ENCODE results near the gene PRM1. TPM values are rescaled to one million over a fixed set of nuclear protein-coding genes. Genes with fewer than 3 reads are reported as not detected.

The PRM1 gene
- total and polyA plus RNA-seq, 2 of the 13 experiments (the other 11 are each of a cell fraction or from before 2014, with no cell fraction given): not detected

DNA sequence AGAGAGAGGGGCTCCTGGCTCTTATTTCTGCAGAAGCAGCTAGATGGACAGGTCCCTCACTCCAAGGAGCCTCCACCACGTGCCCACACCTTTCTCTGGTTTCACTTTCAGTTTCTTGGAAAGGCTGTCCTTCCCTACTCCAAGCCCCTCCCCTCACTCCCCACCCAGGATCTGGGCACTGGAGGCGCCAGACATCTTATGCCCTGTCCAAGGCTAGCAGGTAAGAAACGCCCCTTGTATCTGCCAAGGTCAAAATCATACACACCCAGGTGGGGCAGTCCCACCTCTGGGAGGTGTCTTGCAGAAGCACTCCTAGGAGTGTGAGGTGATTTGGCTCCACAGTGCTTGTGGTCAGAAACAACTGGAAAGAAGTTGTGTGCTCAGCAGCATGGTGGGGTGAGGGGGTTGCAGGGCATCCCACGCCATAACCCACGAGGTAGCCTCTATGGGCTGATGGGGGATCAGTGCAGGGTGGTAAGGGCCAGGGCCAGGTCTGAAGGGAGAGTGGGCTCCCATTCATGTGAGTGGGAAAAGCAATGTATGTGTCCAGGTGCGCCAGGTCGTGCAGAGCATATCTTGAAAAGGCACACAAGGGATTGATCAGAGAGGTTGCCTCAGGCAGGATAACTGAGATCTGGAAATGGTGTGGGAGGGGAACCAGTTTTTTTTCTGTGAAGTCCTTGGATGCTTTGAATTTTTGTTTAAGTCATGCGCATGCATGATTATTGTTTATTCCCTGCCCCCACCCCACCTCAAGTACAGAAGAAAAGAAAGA is 31.8 kb upstream of the PRM1 start (continued):
- TF ChIP-seq ZNF609 (CRISPR knock-in tag; IDR thresholded peaks at IDR 0.05; ENCODE audit: borderline replicate concordance) (0 out of 2 replicates have a peak, but pooled peaks have one; percentile 33), ZNF749 (CRISPR knock-in tag; IDR thresholded peaks at IDR 0.05; ENCODE audit: borderline replicate concordance) (no peak), MLXIP (CRISPR knock-in tag; IDR thresholded peaks at IDR 0.05; ENCODE audit: borderline replicate concordance) (no peak), SAP130 (CRISPR knock-in tag; IDR thresholded peaks at IDR 0.05; ENCODE audit: low read depth) (no peak; the same call in none of the 2 replicates), DMAP1 (CRISPR knock-in tag; IDR thresholded peaks at IDR 0.05) (peak; percentile 59; the same call in 1 of the 2 replicates), AKAP8 (CRISPR knock-in tag; IDR thresholded peaks at IDR 0.05) (peak; percentile 55; the same call in 1 of the 2 replicates), BCL6 (CRISPR knock-in tag; IDR thresholded peaks at IDR 0.05) (no peak), ZNF558 (CRISPR knock-in tag; IDR thresholded peaks at IDR 0.05; ENCODE audit: borderline replicate concordance) (no peak), ZNF607 (CRISPR knock-in tag; IDR thresholded peaks at IDR 0.05; ENCODE audit: borderline replicate concordance) (0 out of 2 replicates have a peak, but pooled peaks have one; percentile 38), ZNF639 (CRISPR knock-in tag; conservative IDR thresholded peaks at IDR 0.05) (no peak), ZNF251 (CRISPR knock-in tag; IDR thresholded peaks at IDR 0.05) (no peak), ZNF576 (CRISPR knock-in tag; IDR thresholded peaks at IDR 0.05) (no peak), AHR (CRISPR knock-in tag; IDR thresholded peaks at IDR 0.05) (peak; percentile 79; the same call in 1 of the 2 replicates), RBFOX2 (IDR thresholded peaks at IDR 0.05; ENCODE audit: low read depth, low read length) (no peak), POLR2AphosphoS5 (IDR thresholded peaks at IDR 0.05; ENCODE audit: low read depth, low read length) (no peak), ZFX (CRISPR knock-in tag; IDR thresholded peaks at IDR 0.05; ENCODE audit: low read depth) (no peak; the same call in 1 of the 2 replicates), NFIC (IDR thresholded peaks at IDR 0.05; ENCODE audit: low read length) (no peak), IRF2 (CRISPR knock-in tag; IDR thresholded peaks at IDR 0.05) (peak; percentile 100), ZMYM4 (CRISPR knock-in tag; IDR thresholded peaks at IDR 0.05) (no peak), ZNF354B (CRISPR knock-in tag; IDR thresholded peaks at IDR 0.05) (no peak), POLR2A (IDR thresholded peaks at IDR 0.05; ENCODE audit: insufficient read depth in 1 of 2, low read depth in 2 of 2, low read length in 2 of 2) (peak; percentile 11 to 46), MAFG (CRISPR knock-in tag; IDR thresholded peaks at IDR 0.05) (0 out of 2 replicates have a peak, but pooled peaks have one; percentile 17)
